MV-4-11 (cell line): Measurements from ENCODE around the gene KIF26B.

Experiments used
- DNase-seq: peaks from one replicate; lab custom pipeline; 2025; lab: John Stamatoyannopoulos, UW

Gene KIF26B

DNA sequence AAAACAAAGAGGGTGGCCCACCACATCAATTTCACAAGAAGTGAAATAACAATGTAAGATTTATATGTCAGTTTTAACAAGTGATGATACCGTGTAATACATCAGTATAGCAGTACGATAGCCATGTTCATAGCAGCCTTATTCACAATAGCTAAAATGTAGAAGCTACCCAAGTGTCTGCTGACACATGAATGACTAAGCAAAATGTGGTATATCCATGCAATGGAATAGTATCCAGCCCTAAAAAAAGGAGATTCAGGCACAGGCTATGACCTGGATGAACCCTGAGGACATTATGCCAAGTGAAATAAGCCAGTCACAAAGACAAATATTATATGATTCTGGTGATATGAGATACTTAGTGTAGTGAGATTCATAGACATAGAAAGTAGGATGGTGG lies 18.0 kb downstream of the KIF26B start:
- DNase-seq = no peak

- DNase-seq = no peak
Measured at GRCh38 chr1:245173446-245174211, 18.8 kb downstream of the KIF26B start.

- DNase-seq = no peak
Measured at GRCh38 chr1:245177071-245177900, 22.5 kb downstream of the KIF26B start.

GRCh38 chr1:245179706-245180105 lies 24.9 kb downstream of the KIF26B start:
- no peak for DNase-seq

DNA sequence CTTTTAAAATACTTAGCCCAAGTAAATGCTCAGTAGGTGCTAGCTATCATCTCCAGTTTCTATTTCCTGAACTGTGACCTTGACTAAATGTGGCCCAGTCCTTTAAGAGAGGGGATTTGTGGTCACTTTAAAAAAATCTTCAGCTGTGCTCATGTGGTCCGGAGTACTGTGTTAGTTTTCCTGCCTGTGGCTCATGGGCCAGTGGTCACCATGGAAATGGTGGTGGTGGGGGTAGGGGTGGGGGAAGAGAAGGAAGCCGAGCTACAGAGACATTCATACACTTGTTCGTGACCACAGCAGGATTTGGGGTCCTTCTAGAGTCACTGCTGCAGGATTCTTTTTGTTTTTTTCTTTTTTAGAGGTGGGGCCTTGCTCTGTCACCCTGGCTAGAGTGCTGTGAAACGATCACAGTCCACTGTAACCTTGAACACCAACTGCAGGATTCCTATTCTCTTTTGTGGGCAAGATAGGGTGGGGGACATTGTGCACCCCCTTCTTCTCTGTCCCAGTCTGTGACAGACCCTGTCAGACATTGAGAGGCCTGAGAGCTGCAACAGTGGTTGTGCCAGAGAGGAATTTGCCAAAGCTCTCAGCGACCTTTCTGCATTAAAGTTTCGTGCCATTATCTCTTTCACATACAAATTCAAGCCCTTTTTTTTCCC lies 25.8 kb downstream of the KIF26B start:
- peak; percentile 86 for DNase-seq

DNA sequence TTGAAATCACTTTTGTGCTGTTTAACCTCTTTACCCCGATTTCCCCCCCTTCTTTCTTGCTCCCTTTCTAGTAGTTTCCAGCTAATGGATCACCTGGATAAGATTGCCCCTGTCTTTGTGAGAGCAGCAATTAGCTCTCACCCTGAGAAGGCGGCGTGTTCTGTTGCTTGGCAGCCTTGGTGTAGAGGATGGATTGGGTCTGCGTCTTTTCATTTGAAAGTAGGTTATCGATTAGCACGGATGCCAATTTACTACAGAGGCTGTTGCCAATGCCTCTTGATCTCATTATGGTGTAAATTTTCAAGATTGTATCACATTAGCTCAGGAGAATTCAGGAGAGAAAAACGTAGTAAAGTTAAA lies 26.4 kb downstream of the KIF26B start:
- no peak for DNase-seq

DNA sequence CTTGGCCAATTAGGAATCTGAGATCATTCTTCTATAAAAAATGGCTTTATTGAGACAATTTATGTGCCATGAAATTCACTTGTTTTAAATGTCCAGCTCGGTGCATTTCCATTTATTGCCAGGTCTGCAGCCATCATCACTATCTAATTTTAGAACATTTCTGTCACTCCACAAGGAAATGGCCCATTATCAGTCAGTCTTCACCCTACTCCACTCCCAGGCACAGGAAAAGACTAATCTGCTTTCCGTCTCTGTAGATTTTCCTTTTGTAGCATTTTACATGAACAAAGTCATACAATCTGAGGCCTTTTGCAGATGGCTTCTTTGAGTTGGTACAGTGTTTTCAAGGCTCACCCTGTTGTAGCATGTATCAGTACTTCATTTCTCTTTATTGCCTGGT lies 27.2 kb downstream of the KIF26B start:
- no peak for DNase-seq

DNA sequence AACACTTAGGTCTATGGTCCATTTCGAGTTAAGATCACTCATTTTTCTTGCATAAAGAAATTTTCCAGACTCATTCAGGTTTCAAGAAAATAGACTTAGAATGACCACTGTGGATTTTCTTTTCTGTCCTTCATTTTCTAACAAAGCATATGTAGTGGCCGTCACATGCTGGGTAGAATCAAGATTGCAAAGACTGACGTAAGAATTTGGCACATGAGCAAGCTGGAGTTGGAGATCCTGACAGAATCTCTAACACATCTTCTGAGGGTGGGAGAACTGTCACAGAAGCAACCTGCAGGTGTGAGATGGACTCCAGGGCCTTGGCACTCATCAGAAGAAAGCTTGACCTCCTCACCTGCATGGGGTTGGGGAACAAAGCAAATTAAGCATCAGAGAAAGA lies 28.6 kb downstream of the KIF26B start:
- no peak for DNase-seq

GRCh38 chr1:245184779-245185178 lies 30.0 kb downstream of the KIF26B start:
- no peak for DNase-seq

GRCh38 chr1:245188403-245188802 lies 33.6 kb downstream of the KIF26B start:
- peak; percentile 82 for DNase-seq

DNA sequence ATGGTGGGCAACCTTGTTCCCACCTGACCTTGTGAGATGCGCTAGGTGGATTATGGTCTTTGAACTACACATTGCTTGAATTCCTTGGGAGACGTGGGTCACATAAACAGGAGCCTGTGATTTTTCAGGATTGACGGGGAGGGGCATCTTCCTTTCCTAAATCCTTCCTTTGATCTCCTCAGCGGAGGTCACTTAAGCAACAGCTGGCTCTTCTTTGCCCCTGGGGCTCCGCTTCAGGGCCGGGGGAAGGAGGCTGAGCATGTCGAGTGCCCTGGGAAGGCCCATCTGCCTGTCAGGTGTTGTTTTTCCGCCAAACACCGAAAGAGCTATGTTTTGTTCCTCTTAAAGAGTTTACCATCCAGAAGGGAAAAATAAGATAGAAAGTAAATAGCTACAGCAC lies 40.6 kb downstream of the KIF26B start:
- DNase-seq = no peak

DNA sequence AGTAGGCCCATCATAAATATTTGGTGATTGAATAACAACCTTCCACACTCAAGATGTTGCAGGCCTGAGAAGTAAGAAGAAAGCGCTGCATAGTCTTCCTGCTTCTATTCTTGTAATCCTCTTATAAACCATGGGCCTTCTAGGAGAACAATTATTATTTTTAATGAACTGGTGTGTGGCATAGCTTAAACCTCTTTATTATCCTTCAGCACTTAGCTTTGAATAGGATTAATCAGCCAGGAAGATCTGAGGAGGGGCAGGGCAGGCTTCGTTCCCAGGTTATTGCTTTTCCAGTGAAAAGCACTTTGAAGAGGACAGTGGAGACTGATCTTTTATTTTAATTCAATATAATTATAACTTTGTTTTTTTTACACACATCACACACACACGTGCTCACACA lies 42.3 kb downstream of the KIF26B start:
- DNase-seq = no peak

DNA sequence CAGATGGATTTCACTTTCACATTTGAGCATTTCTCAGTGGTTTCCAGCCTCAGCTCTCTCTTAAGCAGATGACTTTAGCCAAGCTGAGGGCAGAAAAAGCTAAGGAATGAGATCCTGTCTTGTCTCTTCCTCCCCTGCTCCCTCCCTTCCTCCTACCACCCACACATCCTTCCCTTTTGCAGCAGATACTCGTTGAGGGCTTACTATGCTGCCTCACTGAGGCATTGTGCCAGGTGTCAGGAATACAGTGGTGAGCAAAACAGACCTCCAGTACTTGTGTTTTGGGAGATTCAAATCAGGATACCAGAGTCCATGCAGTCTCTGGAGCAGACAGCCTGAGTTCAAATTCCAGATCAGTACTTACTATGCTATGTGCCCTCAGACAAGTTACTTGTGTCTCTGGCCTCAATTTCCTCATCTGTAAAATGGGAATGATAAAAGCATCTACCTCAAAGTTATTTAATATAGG lies 43.2 kb downstream of the KIF26B start:
- DNase-seq = no peak

DNA sequence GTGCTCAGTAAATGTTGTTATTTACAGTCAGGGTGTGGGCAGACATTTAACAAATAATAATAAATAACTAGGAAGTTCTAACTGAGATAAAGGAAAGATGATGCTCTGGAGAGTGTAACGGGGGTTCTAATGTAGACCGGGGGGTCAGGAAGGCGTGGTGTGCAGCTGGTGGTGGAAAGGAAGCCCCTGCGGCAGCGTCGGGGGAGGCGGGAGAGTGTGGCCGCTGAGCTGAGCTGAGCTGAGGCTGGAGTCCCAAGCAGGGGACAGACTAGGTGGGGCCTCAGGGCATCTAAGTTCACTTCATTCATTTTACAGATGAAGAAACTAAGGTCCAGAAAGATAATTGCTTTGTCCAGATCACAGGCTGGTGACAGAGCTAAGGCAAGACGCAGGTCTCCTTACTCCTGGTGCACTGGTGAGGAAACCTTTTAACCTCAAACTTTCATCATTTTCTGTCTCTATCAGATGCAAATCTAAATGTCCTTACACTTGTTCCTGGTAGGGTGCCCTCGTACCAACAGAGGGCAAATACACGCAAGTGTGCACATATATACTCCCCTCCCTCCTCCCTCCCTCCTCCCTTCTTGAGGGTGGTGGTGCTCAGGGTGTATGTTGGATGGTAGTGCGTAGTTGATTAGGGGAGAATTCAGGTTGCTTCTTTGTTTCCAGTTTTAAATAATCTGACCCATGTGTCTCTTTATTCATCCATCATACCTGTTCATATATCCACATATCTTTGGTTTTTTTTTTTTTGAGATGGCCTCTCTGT lies 44.1 kb downstream of the KIF26B start:
- no peak for DNase-seq

DNA sequence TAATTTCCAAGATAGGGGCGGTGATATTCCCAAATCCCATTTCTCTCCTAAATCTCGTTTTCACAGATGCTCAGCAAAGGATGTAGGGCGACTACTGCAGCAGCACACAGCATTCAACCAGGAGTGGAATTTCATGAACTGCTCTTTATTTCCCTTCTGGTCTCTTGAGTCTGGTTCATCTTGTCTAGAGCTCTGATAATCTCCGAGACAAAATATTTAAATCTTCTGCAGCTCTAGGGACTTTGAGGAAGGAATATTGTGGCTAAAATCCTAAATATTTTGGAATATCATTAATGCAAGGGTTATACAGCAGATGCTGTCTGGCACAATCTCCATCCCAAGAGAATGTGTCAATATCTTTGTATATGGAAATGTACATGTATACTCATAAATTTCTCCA lies 45.4 kb downstream of the KIF26B start:
- no peak for DNase-seq

- DNase-seq = no peak
Measured at GRCh38 chr1:245201201-245201600, 46.4 kb downstream of the KIF26B start.

- DNase-seq = no peak
Measured at GRCh38 chr1:245201827-245202226, 47.0 kb downstream of the KIF26B start.

DNA sequence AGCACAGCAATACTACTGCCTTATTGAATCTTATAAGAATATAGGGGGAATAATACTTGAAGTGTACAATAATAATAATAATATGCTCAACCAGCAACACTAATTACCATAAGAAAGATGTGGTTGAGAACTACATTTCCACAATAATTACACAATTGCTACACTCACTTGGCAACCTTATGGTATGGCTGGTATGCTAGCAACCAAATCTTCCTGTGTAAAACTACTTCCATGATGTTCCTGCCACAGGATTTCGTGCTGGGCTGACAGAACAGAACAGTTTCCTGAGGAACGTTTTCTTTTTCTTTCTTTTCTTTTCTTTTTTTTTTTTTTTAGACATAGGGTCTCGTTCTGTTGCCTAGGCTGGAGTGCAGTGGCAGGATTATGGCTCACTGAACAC lies 50.6 kb downstream of the KIF26B start:
- DNase-seq = no peak

- no peak for DNase-seq
Measured at GRCh38 chr1:245205864-245206263, 51.1 kb downstream of the KIF26B start.

- no peak for DNase-seq
Measured at GRCh38 chr1:245207056-245207638, 52.4 kb downstream of the KIF26B start.

- DNase-seq = no peak
Measured at GRCh38 chr1:245207801-245208200, 53.0 kb downstream of the KIF26B start.
